Fibroblast of lung (primary cell): Measurements from ENCODE around the gene TMEM242.

Experiments
- EZH2 ChIP-seq: IDR thresholded peaks from 2 replicates; pipeline ENCODE4 v1.5.1; 2012; ENCODE audit warnings: low read length, control low read depth, mild to moderate bottlenecking; ENCODE audit errors: missing control alignments
- TF ChIP-seq, protein P1 (sequence below), 2 donors: IDR thresholded peaks in 1 of 2; conservative IDR thresholded peaks in 1 of 2; 1 replicate in 1 of 2; 2 replicates in 1 of 2; pipeline ENCODE4 v1.5.1; 2011 to 2012; ENCODE audit warnings: low read length in 2 of 2, control low read depth in 1 of 2, inconsistent platforms in 1 of 2, low read depth in 1 of 2, mild to moderate bottlenecking in 1 of 2

DNA sequence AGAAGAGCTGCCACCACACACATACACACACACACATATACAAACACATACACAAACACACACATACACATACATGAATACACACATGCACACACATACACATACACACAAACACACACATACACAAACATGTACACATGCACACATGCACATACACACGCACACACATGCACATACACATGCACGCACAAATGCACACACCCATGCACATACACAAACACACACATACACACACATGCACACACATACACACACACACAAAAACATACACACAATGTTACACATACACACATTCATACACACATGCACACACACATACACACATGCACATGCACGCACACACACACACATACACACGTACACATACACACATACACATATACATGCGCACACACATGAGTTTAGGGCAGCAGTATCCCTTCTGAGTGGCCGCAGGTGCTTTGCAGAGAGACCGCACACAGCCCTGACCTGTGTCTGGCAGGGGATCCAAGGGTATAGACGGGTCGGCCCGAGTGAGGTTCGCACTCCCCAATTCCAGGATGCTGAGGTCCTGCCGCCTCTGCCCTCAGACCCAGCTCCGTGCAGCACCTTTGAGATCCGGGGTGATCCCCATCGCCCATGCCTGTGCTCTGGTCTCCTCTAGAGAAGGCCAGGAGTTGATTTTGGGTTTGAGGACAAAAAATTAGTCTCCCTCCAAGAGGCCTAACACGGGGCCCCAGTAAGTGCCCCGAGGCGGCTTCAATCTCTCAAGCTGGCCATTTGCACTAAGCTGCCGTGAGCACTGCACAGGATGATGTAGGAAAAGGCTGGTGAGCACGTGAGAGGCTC, 56.8 kb downstream of the TMEM242 start:
- TF ChIP-seq, protein P1, sequence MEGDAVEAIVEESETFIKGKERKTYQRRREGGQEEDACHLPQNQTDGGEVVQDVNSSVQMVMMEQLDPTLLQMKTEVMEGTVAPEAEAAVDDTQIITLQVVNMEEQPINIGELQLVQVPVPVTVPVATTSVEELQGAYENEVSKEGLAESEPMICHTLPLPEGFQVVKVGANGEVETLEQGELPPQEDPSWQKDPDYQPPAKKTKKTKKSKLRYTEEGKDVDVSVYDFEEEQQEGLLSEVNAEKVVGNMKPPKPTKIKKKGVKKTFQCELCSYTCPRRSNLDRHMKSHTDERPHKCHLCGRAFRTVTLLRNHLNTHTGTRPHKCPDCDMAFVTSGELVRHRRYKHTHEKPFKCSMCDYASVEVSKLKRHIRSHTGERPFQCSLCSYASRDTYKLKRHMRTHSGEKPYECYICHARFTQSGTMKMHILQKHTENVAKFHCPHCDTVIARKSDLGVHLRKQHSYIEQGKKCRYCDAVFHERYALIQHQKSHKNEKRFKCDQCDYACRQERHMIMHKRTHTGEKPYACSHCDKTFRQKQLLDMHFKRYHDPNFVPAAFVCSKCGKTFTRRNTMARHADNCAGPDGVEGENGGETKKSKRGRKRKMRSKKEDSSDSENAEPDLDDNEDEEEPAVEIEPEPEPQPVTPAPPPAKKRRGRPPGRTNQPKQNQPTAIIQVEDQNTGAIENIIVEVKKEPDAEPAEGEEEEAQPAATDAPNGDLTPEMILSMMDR (conservative IDR thresholded peaks at IDR 0.05 in 1 of 2, IDR thresholded peaks at IDR 0.05 in 1 of 2; ENCODE audit: low read depth in 1 of 2, low read length in 2 of 2) = no peak
- TF ChIP-seq EZH2 = no peak
